Fibroblast of skin of left biceps (primary cell): Measurements from ENCODE around the gene NFATC4.
"Not testable (repeated sequence)": the region's sequence is repeated elsewhere in the genome, so short reads cannot be mapped to it uniquely, and the experiment has no call there.

Experiments used
- DNase-seq, 2 experiments: peaks; one replicate each; pipeline ENCODE4 v3.0.0-alpha.2; 2013; ENCODE audit warnings: low read depth in 2 of 2

Gene NFATC4

GRCh38 chr14:24367514-24368211 is at the start of gene NFATC4:
NFATC4 (plus strand) TSS chr14:24368184; CDS start chr14:24368341, 157 bp downstream.
- DNase-seq: peak; percentile 98 to 99

DNA sequence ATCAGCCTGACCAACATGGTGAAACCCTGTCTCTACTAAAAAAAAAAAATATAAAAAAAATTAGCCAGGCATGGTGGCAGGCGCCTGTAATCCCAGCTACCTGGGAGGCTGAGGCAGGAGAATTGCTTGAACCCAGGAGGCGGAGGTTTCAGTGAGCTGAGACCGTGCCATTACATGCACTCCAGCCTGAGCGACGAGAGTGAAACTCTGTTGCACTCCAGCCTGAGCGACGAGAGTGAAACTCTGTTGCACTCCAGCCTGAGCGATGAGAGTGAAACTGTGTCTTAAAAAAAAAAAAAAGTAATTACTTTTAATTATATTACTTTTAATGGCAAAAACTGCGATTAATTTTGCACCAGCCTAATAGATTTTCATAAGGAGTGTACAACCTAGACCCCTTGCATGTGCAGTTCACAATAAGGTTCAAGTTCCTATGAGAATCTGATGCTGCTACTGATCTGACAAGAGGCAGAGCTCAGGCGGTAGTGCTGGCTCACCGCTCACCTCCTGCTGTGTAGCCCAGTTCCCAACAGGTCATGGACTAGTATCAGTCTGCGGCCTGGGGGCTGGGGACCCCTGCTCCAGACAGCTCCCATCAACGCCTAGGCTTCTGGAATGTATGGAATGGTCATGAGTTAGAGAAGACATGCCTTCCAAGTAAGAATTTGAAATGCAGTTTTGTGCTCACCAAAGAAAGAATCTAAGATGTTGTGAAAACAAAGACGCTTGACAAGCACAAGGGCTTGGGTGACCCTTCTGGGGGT is 46.6 kb upstream of the NFATC4 start:
- no peak for DNase-seq

- DNase-seq: no peak
These were observed 45.3 kb upstream of the NFATC4 start for GRCh38 chr14:24322672-24323071.

- no peak for DNase-seq
These were observed 44.6 kb upstream of the NFATC4 start for GRCh38 chr14:24323341-24323740.

GRCh38 chr14:24324024-24324423 is 44.0 kb upstream of the NFATC4 start:
- no peak for DNase-seq

DNA sequence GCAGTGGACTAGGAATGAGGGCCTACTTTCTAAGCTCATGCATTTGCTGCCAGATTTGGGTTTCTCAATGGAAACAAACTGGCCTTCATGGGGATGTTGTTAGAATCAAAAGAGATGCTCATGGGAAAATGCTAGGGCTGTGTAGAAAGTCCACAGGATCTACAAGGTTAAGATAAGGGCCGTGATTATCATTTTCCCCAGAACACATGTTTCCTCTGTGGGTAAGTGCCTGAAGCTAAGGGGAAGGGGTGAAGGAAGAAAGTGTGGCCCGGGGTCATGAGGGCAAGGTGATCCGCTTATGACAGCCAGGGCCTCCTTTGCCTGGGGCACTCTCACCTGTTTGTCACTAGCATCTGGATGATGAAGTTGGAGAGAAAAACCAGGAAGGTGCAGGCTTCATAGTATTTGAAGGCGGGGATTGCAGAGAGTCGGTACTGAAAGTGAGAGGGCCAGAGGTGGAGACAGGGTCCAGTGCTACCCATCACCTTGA is 42.9 kb upstream of the NFATC4 start:
- no peak for DNase-seq

- no peak for DNase-seq
These were observed 42.0 kb upstream of the NFATC4 start for GRCh38 chr14:24325963-24326362.

DNA sequence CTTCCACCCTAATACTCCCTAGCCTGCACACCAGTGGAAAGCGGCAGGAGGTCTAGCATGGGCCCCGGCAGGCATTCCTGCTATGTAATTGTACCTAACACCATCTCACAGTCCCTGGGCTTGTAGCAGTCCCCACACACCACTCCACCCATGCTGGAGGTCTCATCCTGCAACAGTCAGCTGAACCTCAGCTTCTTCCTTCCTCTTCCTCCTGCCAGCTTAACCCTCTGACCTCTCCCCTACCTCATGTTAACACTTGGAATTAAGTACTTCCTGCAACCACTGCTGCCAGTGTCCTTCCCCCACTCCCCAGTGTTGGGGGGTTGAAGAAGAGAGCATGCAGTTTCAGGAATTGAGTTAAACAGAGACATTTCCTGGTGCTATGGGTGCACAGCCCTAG is 40.7 kb upstream of the NFATC4 start:
- no peak for DNase-seq

GRCh38 chr14:24327914-24328313 is 40.1 kb upstream of the NFATC4 start:
- DNase-seq: not testable (repeated sequence)

- no peak for DNase-seq
These were observed 38.8 kb upstream of the NFATC4 start for GRCh38 chr14:24329073-24329663.

- no peak for DNase-seq
These were observed 38.2 kb upstream of the NFATC4 start for GRCh38 chr14:24329736-24330135.

- DNase-seq: no peak
These were observed 36.9 kb upstream of the NFATC4 start for GRCh38 chr14:24330973-24331674.

- no peak for DNase-seq
These were observed 36.2 kb upstream of the NFATC4 start for GRCh38 chr14:24331731-24332267.

- DNase-seq: no peak
These were observed 35.6 kb upstream of the NFATC4 start for GRCh38 chr14:24332268-24332993.

DNA sequence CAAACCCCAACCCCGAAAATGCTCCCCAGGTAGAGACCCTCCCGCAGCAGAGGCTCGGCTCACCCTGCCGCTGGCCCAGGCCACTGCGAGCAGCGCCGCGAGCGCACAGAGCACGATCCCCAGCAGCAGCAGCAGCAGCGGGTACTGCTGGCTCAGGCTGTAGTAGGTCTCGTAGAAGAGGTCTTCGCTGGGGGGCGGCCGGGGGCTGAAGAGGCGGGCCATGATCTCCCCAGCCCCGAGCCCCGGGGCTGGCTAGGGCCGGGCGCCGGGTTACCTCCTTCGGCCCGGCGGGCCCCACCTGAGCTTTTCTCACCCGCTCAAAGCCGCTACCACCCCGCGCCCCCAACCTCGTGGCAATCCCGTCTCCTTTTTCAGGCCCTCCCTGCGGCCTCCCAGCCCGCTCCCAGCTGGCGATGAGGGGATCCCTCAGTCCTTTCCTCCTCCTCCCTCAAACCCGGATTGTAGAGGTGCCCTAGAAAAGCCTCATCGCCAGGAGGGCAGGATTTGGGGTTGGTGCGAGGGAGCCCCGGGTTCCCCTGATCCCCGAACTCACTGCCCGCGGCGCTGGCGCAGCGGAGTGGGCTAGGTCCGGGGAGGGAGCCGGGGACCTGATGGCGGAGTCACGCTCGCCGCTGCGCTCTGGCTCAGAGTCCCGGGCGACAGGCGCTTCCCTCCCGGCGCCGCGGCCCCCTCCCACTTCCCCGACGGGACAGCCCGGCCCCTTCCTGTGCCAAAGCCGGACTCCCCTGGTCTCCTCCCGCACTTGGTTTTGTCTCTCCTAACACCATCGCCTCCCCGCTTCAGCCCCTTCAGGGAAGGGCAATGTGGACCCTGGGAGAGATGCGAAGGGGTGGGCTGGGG is 33.3 kb upstream of the NFATC4 start, which contains the start of gene ADCY4:
Gene ADCY4 (minus strand): TSS at position 641 of the 861 bp plus-strand sequence. CDS start 419 bp downstream, at position 222.
- no peak for DNase-seq

DNA sequence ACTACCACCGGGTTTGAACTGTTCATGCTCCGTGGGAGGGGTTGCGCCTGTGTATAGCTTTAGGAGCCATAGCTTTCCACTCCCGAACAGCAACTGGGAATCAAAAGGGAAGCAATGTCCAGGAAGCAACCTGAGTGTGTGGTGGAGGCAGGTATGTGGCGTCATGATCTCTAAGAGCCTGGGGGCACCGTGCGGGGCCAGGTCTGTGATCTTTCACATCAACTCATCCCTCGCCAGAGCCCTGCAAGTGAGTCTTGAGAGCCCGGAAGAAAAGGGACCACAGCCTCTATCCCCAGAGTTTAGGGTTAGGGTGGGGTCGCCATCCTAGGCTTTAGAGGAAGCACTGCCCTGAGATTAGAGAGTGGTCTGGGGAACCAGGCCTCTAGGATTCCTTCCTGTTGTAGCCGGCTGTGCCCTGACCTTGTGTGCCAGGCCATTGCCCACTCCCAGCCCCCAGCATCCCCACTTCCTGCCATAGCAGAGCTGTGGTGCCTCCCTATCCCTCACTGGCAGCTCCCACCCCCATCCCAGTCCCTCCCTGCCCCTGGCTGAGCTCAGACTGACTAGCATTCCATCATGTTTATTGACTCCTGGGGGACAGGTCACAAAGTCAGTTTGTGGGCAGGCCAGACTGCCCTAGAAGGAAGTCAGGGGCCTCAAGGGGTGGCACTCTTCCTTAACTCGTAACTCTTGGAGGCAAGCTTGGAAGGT is 32.4 kb upstream of the NFATC4 start:
- no peak for DNase-seq

- DNase-seq: no peak
These were observed 30.7 kb upstream of the NFATC4 start for GRCh38 chr14:24337144-24337823.

DNA sequence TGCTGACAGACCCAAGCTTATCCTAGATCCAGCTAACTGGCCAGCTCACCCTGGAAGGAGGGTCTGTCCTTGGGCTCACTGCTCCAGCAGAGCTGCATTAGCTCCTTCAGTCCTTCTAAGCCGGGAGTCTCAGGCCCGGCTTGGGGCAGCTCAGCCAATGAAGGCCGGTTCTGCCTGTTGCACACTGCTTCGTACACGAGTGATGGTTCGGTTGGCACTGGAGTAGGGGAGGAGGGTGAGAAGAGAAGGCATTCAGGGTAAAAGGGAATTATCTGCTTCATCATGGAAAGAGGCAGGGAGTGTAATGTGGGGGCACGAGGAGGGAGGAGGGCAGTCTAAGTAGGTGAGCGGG is 30.2 kb upstream of the NFATC4 start:
- DNase-seq: no peak

DNA sequence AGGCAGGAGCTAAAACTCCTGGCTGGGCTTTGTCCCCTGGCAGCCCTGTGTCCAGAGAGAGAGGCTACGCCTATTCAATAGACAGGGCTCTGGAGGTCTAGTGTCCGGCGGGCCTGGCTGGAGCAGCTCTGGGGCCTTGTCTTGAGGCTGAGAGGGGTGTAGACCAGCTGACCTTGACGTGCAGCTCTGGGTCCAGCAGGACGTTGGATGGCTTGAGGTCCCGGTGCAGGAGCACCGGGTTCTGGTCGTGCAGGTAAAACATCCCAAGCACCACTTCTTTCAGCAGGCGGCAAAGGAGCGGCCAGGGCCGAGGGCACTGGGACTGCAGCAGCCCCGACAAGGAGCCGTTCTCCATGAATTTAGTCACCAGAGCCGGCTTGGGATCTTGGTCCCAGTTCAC is 29.1 kb upstream of the NFATC4 start:
- DNase-seq: no peak
